HFFc6 (cell line): Measurements from ENCODE around the gene MYLK. TPM values are rescaled to one million over a fixed set of nuclear protein-coding genes. Genes with fewer than 3 reads are reported as not detected.

ENCODE experiments used
- DNase-seq: peaks from one replicate; pipeline ENCODE4 v3.0.0-alpha.2; 2018
- H3K27ac Mint-ChIP-seq: 2 replicates; pipeline ENCODE4 v1.8.0; 2020; ENCODE audit warnings: mild to moderate bottlenecking, mixed read lengths
- H3K27me3 Mint-ChIP-seq: 2 replicates; pipeline ENCODE4 v1.8.0; 2021; ENCODE audit warnings: mild to moderate bottlenecking, moderate library complexity, mixed read lengths; ENCODE audit not compliant: insufficient read depth
- H3K36me3 Mint-ChIP-seq: 2 replicates; pipeline ENCODE4 v1.8.0; 2021; ENCODE audit warnings: low read depth, mixed read lengths
- H3K4me1 Mint-ChIP-seq: 2 replicates; pipeline ENCODE4 v1.8.0; 2020; ENCODE audit warnings: low read depth, mixed read lengths
- H3K4me3 Mint-ChIP-seq: 2 replicates; pipeline ENCODE4 v1.8.0; 2020; ENCODE audit warnings: mild to moderate bottlenecking, moderate library complexity, mixed read lengths
- H3K9me3 Mint-ChIP-seq: 2 replicates; pipeline ENCODE4 v1.8.0; 2020; ENCODE audit warnings: mild to moderate bottlenecking, mixed read lengths
- CTCF ChIP-seq: fragments of 200-600 bp; sonication (generic); IDR thresholded peaks from 2 replicates; pipeline ENCODE4 v1.5.0; 2021; ENCODE audit warnings: antibody characterized with exemption, mild to moderate bottlenecking
- total RNA-seq, 6 experiments: library from RNA; stranded (reverse); fragmentation: NEBNext Ultra II Directional; extraction: Animal tissue kit (Norgen Biotek cat#: 25700); gene quantifications; 2 replicates in 1 of 6; 3 replicates in 5 of 6; pipeline ENCODE4 v1.2.3, GENCODE V29; 2021

The MYLK gene
- total RNA-seq, 6 experiments from 2014 or later, result 296 to 431 (median 335) TPM

GRCh38 chr3:123655400-123655799 lies 228.7 kb downstream of the MYLK start:
- Mint-ChIP-seq H3K27me3 (peaks cover 25% of the 10 kb centered on the region), H3K27ac (peak overlapping the region; percentile 16), H3K4me1 (peaks cover 91% of the 10 kb centered on the region), H3K4me3 (no peak overlapping the region), H3K9me3 (no peaks in the 10 kb centered on the region), H3K36me3 (peaks cover 59% of the 10 kb centered on the region)
- TF ChIP-seq CTCF, result no peak
- DNase-seq, result no peak

GRCh38 chr3:123653221-123653682 lies 230.9 kb downstream of the MYLK start:
- Mint-ChIP-seq H3K27ac (peak overlapping the region; percentile 80), H3K27me3 (peaks cover 20% of the 10 kb centered on the region), H3K36me3 (peaks cover 61% of the 10 kb centered on the region)

GRCh38 chr3:123652342-123652984 lies 231.7 kb downstream of the MYLK start:
- Mint-ChIP-seq H3K4me3 (peak overlapping the region; percentile 16; the same call in 1 of the 2 replicates), H3K9me3 (no peaks in the 10 kb centered on the region; the same call in 1 of the 2 replicates), H3K27ac (peak overlapping the region; percentile 80), H3K4me1 (peaks cover 65% of the 10 kb centered on the region), H3K27me3 (peaks cover 20% of the 10 kb centered on the region), H3K36me3 (peaks cover 59% of the 10 kb centered on the region)
- DNase-seq, result peak; percentile 58
- TF ChIP-seq CTCF, result peak; percentile 85

More at GRCh38 chr3:123653221-123653682, 230.9 kb downstream of the MYLK start:
- H3K4me1 Mint-ChIP-seq, result peaks cover 72% of the 10 kb centered on the region
- no peak for TF ChIP-seq CTCF
- no peaks in the 10 kb centered on the region; the same call in 1 of the 2 replicates for H3K9me3 Mint-ChIP-seq
- DNase-seq, result peak; percentile 52
- H3K4me3 Mint-ChIP-seq, result peak overlapping the region; percentile 14; the same call in 1 of the 2 replicates

GRCh38 chr3:123651449-123652341 lies 232.4 kb downstream of the MYLK start:
- H3K36me3 Mint-ChIP-seq, result peaks cover 56% of the 10 kb centered on the region

More at GRCh38 chr3:123651449-123652341, 232.4 kb downstream of the MYLK start:
- no peak for DNase-seq
- no peak for TF ChIP-seq CTCF
- Mint-ChIP-seq H3K4me3 (no peak overlapping the region; the same call in 1 of the 2 replicates), H3K27ac (peak overlapping the region; percentile 80), H3K27me3 (peaks cover 18% of the 10 kb centered on the region), H3K4me1 (peaks cover 59% of the 10 kb centered on the region), H3K9me3 (no peaks in the 10 kb centered on the region; the same call in 1 of the 2 replicates)
